HG03139 (cell line): Measurements from ENCODE around the gene SPINT3.
"Not testable (repeated sequence)": the region's sequence is repeated elsewhere in the genome, so short reads cannot be mapped to it uniquely, and the experiment has no call there.

Experiments used
- ATAC-seq: cut with Tn5 transposase; IDR thresholded peaks from one replicate; pipeline ENCODE4 v1.9.1; 2021; ENCODE audit not compliant: unreplicated experiment

The SPINT3 gene

DNA sequence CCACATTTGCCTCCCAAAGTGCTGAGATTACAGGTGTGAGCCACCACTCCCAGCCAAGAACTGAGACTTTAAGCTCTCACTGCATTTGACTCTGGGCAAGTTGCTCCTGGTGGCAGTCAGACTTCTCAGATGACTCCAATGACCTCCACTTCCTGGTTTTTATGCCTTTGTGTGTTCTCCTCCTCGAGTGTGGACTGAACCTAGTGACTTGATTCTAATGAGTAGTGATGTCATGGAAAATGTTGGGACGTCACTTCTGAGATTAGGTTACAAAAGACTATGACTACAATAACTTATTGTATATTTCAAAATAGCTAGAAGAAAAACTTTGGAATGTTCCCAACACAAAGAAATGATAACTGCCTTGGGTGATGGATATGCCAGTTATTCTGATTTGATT is 12.0 kb downstream of the SPINT3 start:
- no peak for ATAC-seq

DNA sequence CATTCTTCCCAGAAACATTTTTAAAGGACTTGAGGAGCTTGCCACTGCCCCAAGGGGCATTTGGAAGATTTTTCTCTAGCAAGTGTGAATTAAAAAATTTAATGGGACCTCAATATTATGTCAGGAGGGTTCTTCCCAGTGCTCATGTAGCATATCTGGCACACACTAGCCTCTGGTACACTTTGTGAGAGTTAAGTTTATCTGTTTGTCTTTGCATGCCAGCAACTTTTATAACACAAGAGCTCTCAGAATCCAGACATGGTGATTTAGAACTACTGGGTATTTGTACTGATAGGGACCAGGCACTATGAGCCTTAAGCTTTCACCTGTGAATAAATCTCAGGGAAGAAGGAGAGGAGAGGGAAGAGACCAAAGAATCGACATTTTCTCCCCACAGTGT is 12.9 kb downstream of the SPINT3 start:
- no peak for ATAC-seq

DNA sequence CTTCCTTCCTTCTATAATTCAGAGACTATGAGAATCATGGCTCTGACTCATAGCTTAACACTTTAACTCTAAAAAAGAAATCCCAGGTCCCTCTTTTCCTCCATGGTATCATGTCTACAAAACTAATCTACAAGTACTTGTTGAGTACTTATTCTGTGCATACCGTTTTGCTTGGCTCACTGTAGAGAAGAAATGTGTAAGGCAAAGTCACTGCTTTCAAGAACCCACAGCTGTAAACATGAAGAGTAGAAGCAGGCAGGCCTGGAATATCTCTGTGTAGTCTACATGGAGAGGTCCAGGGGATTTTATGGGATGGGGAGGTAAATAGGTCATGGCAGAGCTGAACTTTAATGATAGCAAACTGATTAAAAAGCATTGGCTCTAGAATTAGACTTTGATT is 13.8 kb downstream of the SPINT3 start:
- no peak for ATAC-seq

DNA sequence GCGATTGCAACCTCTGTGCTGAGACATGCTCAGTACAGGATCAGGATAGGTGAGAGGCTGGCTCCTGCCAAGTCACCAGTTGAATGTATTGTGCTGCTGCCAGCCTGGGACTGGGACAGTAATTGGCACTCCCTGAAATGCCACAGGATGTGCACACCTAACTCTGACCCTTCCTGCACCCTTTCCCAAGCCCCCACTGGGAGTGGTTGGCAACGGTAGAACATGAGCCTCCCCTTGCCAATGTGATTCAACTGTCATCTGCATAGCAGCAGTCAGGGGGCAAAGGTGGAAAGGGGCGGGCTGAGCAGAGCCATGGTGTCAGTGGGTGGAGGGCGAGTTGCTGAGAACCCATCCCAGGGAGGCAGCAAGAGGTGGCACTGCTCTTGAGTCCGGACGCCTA is 15.4 kb downstream of the SPINT3 start:
- no peak for ATAC-seq

DNA sequence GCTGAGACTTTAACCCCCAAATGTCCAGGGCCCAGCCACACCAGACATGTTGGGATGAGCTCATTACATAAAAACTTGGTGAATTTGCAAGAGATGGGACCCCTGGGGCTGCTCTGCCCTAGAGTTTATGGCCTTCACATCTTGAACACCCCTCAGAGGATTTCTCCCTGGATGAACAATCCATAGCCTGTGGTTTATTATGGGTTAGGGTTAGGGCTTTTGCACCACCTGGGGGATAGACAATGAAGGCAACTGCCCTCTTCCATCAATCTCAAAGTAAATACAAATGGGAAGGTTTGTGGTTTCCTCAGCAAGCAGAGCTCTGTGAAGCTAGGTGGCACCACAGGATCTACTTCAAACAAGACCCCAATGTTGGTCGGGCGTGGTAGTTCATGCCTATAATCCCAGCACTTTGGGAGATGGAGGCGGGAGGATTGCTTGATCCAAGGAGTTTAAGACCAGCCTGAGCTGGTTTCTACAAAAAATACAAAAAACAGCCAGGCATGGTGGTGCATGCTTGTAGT is 17.4 kb downstream of the SPINT3 start:
- no peak for ATAC-seq

DNA sequence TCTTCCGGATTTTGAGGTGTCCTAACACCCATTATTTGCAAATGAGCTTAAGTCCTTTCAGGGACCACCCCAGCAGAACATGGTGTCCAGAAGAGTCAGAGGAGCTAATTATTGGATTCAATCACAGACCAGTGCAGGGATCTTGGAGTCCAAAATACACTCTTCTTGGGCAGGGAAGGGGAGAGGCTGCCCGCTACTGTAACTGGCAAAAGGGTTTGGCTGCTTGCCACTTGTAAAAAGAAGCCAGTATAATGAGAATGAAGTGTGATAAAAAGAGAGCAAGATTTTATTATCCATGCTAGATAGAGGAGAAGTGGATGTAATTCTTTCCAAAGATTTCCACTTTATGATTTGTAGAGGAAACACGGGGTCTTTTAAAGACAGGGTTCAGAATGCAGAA is 19.3 kb downstream of the SPINT3 start:
- no peak for ATAC-seq

DNA sequence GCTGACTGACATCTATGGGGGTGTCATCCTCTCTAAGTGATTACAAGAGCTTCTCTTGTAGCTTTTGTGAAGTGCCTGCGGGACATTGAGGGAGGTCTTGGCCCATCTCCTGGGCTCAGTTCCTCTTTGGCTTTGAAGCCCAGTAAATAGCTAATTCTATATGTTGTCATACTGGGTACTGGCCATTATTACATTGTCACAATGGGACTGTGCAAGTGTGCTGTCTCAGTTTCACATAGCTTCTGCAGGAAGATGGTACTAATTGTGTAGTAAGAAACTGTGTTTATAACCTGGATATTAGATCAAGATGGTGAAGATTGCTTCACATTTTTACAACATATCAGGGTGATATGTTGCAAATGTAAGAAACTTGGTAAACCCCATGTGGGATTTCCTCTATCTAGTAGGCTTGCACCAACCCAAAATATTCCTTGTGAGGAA is 19.9 kb downstream of the SPINT3 start:
- ATAC-seq, result no peak

DNA sequence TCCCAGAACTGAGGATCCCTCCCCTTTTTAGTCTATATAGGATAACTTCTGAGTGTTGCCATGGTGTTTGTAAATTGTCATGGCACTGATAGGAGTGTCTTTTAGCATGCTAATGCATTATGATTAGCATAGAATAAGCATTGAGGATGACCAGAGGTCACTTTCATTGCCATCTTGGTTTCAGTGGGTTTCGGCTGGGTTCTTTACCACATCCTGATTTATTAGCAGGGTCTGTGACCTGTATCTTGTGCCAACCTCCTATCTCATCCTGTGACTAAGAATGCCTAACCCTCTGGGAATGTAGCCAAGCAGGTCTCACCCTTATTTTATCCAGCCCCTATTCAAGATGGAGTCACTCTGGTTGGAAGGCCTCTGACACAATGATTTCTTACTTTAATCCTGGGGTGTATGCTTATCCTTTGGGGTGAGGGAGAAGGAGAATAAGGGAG is 26.3 kb downstream of the SPINT3 start:
- ATAC-seq, result no peak

DNA sequence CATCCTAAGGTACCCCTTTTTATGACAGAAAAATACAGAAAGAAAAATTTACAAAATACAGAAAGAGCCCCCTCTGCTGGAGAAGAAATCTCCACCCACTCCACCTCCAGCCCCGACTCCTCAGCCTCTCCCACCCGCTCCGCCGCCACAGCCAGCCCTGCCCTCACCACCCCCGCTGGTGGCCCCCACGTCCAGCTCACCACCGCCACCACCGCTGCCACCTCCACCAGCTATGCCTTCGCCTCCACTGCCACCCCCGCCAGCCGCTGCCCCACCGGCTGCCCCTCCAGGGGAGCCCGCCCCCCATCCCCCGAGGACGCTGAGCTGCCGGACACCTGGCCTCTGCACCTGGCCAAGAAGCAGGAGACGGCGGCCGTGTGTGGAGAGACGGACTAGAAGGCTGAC is 28.2 kb downstream of the SPINT3 start:
- ATAC-seq, result no peak

DNA sequence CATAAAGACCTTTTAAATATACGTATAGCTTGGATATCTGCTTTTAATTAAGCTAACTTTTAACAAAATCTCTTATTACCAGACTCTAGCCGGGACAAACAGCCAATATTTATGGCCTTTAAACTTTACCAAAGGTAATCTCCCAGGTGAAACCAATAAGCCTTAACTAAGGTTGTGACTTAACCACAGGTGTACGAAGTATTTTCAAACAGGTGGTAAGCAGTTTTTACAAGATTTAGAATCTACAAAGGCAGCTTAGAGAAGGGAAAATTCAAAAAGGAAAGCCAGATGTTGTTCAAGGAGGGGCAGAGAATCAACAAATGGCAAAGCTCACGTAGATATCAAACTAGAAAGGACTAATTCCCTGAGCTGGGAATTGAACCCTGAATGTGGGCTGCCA is 30.0 kb downstream of the SPINT3 start:
- ATAC-seq, result no peak

DNA sequence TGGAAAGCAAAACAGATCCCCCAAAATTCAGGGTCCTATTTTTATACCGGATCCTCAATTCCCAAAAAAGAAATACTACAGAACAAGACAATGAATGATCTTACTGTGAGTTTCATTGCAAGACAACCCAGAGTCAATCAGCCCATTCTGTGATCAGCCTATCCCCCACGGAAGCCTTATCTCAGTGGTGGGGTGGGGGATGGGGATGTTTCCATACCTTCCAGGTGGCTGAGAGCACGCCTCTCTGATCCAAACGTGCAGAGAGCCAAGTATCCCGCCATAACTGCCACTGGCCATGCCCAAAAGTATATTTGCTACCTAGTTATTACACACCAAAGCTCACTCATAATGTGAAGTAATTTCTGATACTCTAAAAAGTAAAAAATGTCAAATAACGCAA is 30.7 kb downstream of the SPINT3 start:
- no peak for ATAC-seq

DNA sequence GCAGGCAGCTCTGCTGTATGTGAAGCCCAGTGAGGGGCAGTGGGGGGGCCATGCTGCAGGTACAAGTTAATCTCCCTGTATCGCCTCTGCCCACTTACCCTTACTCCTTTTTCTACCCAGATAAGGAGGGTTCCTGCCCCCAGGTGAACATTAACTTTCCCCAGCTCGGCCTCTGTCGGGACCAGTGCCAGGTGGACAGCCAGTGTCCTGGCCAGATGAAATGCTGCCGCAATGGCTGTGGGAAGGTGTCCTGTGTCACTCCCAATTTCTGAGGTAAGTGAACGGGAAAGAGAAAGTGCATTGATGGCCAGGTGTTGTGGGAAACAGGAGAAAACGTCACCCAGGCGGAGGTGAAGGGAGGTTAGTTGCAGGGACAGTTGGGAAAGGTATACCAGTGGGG is 35.6 kb downstream of the SPINT3 start:
- ATAC-seq, result no peak

DNA sequence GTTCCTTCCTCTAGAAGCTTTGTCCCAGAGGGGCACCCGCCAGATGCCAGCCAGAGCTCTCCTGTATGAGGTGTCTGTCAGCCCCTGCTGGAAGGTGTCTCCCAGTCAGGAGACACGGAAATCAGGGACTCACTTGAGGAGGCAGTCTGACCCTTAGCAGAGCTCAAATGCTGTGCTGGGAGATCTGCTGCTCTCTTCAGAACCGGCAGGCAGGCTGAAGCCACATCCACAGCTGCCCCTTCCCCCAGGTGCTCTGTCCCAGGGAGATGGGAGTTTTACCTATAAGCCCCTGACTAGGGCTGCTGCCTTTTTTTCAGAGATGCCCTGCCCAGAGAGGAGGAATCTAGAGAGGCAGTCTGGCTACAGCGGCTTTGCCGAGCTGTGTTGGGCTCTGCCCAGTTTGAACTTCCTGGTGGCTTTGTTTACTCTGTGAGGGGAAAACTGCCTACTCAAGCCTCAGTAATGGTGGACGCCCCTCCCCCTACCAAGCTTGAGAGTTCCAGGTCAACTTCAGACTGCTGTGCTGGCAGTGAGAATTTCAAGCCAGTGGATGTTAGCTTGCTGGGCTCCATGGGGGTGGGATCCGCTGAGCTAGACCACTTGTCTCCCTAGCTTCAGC is 37.8 kb downstream of the SPINT3 start:
- not testable (repeated sequence) for ATAC-seq

DNA sequence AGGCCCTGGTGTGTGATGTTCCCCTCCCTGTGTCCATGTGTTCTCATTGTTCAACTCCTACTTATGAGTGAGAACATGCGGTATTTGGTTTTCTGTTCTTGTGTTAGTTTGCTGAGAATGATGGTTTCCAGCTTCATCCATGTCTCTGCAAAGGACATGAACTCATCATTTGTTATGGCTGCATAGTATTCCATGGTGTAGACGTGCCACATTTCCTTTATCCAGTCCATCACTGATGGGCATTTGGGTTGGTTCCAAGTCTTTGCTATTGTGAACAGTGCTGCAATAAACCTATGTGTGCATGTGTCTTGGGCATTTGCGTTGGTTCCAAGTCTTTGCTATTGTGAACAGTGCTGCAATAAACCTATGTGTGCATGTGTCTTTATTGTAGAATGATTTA is 43.1 kb downstream of the SPINT3 start:
- not testable (repeated sequence) for ATAC-seq

DNA sequence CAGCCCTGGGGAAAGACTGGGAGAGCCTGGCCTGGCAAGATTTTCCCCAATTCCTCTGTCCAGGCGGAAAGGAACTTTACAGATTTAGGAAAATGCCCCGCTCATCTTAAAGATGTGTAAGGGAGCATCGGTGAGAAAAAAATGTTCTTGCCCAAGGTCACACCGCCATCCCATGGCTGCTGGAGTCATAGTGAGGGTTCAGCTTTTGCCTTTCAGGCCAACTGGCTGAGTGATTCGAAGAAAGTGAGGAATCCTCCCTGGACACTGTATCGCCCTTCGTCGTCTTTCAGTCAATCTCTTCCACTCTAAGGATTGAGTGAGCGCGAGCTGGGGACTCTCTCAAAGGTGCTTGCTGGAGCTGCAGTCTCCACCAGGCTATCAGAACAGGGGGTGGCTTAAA is 44.5 kb downstream of the SPINT3 start:
- no peak for ATAC-seq

DNA sequence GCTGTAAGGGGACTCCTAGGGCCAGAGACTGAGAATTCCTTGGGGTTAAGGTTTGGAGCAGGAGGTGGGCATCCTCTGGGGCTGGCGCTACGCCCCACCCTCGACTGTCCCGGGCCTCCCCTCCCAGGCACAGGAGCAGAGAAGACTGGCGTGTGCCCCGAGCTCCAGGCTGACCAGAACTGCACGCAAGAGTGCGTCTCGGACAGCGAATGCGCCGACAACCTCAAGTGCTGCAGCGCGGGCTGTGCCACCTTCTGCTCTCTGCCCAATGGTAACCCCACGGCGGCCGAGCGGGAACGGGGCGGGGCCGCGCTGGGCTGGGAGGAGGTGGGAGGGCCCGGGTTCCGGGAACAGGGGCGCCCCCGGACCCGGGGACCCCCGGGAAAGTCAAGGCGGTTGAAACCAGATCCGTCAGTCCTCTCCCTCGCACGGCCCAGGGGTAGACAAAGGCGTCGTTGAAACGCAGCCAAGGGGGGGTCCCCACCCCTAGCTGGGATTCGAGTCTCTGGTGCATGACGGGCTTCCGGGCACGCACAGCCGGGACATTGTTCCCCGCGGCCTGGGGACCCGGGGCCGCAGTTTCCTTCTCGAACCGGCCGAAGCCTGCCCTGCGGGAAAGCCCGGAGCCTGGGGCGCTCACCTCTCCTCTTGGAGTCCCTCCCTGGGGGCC is 45.0 kb downstream of the SPINT3 start:
- no peak for ATAC-seq

DNA sequence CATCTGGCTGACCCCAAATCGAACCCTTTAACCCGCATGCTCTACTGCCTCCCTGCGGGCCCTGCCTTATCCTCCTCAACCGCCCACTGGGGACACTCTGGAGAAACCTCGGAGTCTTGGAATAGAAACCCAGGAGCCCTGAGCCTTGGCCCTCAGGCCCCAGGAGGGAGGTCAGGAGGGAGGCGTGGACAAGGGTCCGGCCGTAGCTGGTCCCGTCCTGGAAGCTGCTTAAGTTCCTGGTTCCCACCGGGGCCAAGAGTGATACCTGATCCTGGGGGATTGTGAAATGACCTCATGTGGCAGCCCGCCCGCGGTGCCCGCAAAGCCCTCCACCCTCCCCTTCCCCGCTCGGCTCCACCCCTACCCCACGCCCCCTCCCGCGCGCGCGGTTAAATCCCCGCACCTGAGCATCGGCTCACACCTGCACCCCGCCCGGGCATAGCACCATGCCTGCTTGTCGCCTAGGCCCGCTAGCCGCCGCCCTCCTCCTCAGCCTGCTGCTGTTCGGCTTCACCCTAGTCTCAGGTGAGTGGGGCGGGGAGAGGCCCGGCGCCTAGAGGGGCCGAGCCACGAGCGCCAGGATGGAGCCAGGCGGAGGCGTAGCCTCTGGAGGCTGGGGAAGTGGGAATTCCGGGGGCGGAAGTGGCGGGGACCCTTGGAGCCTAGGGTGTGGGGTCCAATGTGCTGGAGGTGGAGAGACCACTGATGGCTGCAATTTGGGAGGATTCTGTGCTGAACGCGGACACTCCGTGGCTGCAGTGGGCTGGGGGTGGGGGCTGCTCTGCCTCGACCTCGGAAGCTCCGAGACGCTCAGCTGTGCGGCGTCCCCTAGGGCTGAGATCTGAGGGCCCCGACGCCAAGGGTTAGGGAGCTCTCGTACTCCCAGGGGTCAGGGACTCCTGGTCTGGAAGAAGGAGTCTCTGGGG is 45.8 kb downstream of the SPINT3 start, which contains the start of gene WFDC2:
Gene WFDC2 (plus strand): TSS at position 418 of the 926 bp plus-strand sequence. CDS start 29 bp downstream, at position 447.
- ATAC-seq, result no peak

DNA sequence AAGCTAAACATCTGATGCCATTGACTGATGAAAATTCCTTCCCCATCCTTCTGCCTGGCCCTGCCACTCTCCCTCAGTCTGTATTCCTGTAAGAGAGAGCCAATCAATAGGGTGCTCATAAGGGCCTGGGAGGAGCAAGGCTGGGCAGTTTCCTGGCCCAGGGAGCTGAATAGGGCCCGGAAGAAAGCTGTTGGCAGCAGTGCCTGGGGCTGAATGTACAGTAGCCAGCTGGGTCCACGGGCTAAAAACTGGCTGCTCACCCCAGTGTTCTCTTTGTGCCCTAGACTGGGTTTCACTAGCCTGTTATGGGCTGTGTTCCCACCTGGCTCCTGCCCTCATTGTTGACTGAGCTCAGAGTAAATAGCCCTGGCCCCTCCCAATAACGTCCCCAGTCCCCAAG is 47.6 kb downstream of the SPINT3 start:
- no peak for ATAC-seq

DNA sequence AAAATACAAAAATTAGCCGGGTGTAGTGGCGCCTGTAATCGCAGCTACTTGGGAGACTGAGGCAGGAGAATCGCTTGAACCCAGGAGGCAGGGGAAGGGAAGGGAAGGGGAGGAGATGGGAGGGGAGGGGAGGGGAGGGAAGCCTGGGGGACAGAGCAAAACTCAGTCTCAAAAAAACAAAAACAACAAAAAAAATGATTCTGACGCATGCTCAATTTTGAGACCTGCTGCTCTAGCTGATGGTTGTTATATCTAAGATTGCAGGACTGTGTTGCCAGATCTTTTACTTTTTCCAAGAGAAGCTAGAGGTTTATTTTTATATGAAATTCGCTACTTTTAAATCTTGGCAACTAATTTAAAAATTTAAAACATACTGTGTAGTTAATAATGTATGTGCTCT is 48.2 kb downstream of the SPINT3 start:
- no peak for ATAC-seq

DNA sequence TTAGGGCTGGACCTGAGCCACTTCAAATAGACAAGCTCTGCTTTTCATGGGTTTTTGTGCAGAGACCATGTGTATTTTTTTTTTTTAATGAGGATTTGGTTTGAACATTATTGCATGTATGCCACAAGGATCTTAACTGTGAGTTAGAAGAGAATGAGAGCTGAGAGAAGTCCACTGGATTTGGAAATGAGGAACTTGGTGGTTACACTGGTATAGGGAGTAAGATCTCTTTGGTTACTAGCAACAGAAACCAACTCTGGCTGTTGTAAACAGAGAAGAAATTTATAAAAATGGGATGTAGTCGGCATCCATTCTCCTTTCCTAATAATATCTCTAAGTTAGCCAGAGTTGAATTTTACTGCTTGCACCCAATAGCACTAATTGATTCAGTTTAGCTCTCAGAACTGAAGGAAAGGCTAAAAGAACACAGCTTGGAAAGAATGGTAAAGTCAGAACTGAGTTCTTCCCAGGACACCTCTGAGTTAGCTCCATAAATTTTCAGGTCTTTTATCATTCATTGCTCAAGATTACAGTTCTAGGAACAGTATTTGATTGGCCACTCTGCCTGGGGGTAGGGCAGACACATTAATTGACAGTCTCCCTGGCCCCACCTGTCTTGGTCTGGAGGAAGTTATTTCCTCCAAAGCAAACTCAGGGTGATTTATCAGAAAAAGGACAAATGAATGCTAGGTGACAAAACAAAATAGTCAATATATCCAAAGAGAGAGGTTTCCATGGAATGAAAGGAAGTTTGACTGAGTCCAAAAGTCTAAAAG is 49.7 kb downstream of the SPINT3 start:
- no peak for ATAC-seq

DNA sequence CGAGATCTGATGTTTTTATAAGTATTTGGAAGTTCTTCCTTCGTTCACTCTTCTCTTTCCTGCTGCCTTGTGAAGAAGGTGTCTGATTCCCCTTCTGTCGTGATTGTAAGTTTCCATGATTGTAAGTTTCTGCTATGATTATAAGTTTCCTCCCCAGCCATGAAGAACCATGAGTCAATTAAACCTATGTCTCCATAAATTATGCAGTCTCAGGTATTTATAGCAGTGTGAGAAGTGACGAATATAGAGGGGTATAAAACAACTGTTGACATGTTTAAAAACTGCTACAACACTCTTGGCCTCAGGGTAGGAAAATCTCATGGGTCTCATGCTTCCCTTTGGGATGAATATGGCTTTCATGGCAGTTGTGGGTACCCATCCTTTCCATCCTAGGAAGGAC is 51.7 kb downstream of the SPINT3 start:
- no peak for ATAC-seq
